Fibroblast of lung (primary cell): Measurements from ENCODE around the gene IGSF6. TPM values are rescaled to one million over a fixed set of nuclear protein-coding genes. Genes with fewer than 3 reads are reported as not detected.

ENCODE experiments used
- DNase-seq, 2 donors: peaks; one replicate each; pipeline versions ENCODE4 v3.0.0 to v3.0.0-alpha.2; 2010; ENCODE audit warnings: low read depth in 2 of 2
- H2AFZ ChIP-seq: 2 replicates; pipeline ENCODE4 v1.5.1; 2012; ENCODE audit warnings: low read length, control low read depth, inconsistent platforms
- H3K27ac ChIP-seq: 2 replicates; pipeline ENCODE4 v1.5.1; 2011; ENCODE audit warnings: low read length, control low read depth; ENCODE audit not compliant: insufficient read depth
- H3K27me3 ChIP-seq: 2 replicates; pipeline ENCODE4 v1.5.1; 2011; ENCODE audit warnings: mild to moderate bottlenecking, low read length; ENCODE audit not compliant: control insufficient read depth, insufficient read depth
- H3K36me3 ChIP-seq: 2 replicates; pipeline ENCODE4 v1.5.1; 2011; ENCODE audit warnings: low read length; ENCODE audit not compliant: control insufficient read depth, insufficient read depth
- H3K4me1 ChIP-seq: 2 replicates; pipeline ENCODE4 v1.5.1; 2011; ENCODE audit warnings: low read length; ENCODE audit not compliant: control insufficient read depth, insufficient read depth; ENCODE audit errors: extremely low read depth
- H3K4me2 ChIP-seq: 2 replicates; pipeline ENCODE4 v1.5.1; 2011; ENCODE audit warnings: low read length, control low read depth; ENCODE audit not compliant: insufficient read depth; ENCODE audit errors: extremely low read depth
- H3K4me3 ChIP-seq, 4 experiments: fragments of 200-600 bp in 1 of 4; sonication (generic) in 1 of 4; replicated peaks in 1 of 4; 2 replicates each; pipeline ENCODE4 v1.5.1; 2011 to 2016; ENCODE audit warnings: low read length in 4 of 4, low read depth in 3 of 4, mild to moderate bottlenecking in 3 of 4, control low read depth in 2 of 4, inconsistent platforms in 1 of 4, mixed read lengths in 1 of 4; ENCODE audit not compliant: insufficient read depth in 1 of 4; ENCODE audit errors: control extremely low read depth in 1 of 4
- H3K79me2 ChIP-seq: 2 replicates; pipeline ENCODE4 v1.5.1; 2012; ENCODE audit warnings: mild to moderate bottlenecking, low read length, inconsistent platforms; ENCODE audit not compliant: control insufficient read depth, insufficient read depth
- H3K9ac ChIP-seq: 2 replicates; pipeline ENCODE4 v1.5.1; 2011; ENCODE audit warnings: mild to moderate bottlenecking, low read length, control low read depth; ENCODE audit not compliant: insufficient read depth
- H3K9me3 ChIP-seq: 2 replicates; pipeline ENCODE4 v1.5.1; 2012; ENCODE audit warnings: low read depth, low read length; ENCODE audit not compliant: control insufficient read depth, insufficient read depth
- H4K20me1 ChIP-seq: 2 replicates; pipeline ENCODE4 v1.5.1; 2011; ENCODE audit warnings: low read length; ENCODE audit not compliant: control insufficient read depth, insufficient read depth; ENCODE audit errors: extremely low read depth
- EZH2 ChIP-seq: IDR thresholded peaks from 2 replicates; pipeline ENCODE4 v1.5.1; 2012; ENCODE audit warnings: low read length, control low read depth, mild to moderate bottlenecking; ENCODE audit errors: missing control alignments
- polyA plus RNA-seq, 2 donors: library from polyadenylated mRNA; depleted of rRNA in 1 of 2; stranded (reverse) in 1 of 2; unstranded in 1 of 2; fragments of >200 nt; gene quantifications; 2 replicates each; pipeline ENCODE4 v1.2.1, GENCODE V29; 2011 to 2012; ENCODE audit warnings: missing spikeins in 1 of 2
- total RNA-seq: library from RNA; depleted of rRNA; stranded (reverse); fragments of >200 nt; gene quantifications from 2 replicates; pipeline ENCODE4 v1.2.1, GENCODE V29; 2014
- TF ChIP-seq, protein P1 (sequence below), 2 donors: IDR thresholded peaks in 1 of 2; conservative IDR thresholded peaks in 1 of 2; 1 replicate in 1 of 2; 2 replicates in 1 of 2; pipeline ENCODE4 v1.5.1; 2011 to 2012; ENCODE audit warnings: low read length in 2 of 2, control low read depth in 1 of 2, inconsistent platforms in 1 of 2, low read depth in 1 of 2, mild to moderate bottlenecking in 1 of 2

Gene IGSF6
- total and polyA plus RNA-seq, 2 donors (not counting 1 experiment from before 2014, with no cell fraction given): not detected

DNA sequence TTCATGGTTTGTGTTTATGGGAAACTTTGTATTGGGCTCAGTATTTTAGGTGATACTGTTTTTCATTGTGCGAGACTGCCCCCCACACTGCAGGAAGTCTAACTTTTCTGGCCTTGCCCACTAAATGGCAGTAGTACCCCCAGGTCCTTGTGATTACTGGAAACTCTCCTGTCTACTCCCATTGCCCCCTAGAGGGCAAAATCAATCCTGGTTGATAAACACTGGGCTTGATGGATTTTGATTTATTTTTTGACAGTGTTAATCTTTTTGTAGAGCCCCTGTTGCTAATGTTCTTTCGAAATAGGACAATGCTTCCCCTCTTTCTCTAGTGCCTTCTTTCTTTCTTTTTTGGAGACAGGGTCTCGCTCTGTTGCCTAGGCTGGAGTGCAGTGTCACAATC lies 37.5 kb downstream of the IGSF6 start:
- Histone ChIP-seq H3K9ac (no peak overlapping the region), H3K9me3 (no peaks in the 10 kb centered on the region), H3K27me3 (no peaks in the 10 kb centered on the region), H4K20me1 (no peaks in the 10 kb centered on the region), H3K27ac (no peak overlapping the region), H3K4me1 (peaks cover 3% of the 10 kb centered on the region), H3K4me2 (no peak overlapping the region), H3K36me3 (no peaks in the 10 kb centered on the region), H3K79me2 (peaks cover 58% of the 10 kb centered on the region), H2AFZ (no peak overlapping the region), H3K4me3 (no peak overlapping the region)
- TF ChIP-seq, protein P1, sequence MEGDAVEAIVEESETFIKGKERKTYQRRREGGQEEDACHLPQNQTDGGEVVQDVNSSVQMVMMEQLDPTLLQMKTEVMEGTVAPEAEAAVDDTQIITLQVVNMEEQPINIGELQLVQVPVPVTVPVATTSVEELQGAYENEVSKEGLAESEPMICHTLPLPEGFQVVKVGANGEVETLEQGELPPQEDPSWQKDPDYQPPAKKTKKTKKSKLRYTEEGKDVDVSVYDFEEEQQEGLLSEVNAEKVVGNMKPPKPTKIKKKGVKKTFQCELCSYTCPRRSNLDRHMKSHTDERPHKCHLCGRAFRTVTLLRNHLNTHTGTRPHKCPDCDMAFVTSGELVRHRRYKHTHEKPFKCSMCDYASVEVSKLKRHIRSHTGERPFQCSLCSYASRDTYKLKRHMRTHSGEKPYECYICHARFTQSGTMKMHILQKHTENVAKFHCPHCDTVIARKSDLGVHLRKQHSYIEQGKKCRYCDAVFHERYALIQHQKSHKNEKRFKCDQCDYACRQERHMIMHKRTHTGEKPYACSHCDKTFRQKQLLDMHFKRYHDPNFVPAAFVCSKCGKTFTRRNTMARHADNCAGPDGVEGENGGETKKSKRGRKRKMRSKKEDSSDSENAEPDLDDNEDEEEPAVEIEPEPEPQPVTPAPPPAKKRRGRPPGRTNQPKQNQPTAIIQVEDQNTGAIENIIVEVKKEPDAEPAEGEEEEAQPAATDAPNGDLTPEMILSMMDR (conservative IDR thresholded peaks at IDR 0.05 in 1 of 2, IDR thresholded peaks at IDR 0.05 in 1 of 2; ENCODE audit: low read depth in 1 of 2, low read length in 2 of 2): no peak
- TF ChIP-seq EZH2: no peak
- DNase-seq: no peak

DNA sequence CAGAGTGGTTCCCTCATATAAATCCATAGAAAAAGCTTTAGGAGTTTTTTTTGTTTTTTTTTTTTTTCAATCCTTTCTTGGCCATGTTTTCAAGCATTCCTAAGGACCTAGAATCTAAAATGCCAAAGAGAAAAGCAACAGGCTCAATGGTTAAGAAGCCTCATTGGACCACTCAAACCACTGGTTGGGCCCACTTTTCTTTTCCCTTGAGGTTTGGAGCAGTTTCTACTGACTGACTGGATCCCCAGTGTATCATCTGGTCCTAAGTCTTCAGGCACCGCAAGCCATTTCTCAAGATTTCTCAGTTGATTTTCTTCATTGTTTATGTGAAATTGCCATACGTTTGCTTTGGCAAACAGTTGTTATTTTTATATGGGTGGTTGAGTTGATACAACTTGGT lies 38.6 kb downstream of the IGSF6 start:
- Histone ChIP-seq H3K4me2 (no peak overlapping the region), H4K20me1 (no peaks in the 10 kb centered on the region), H3K4me3 (no peak overlapping the region), H3K27ac (no peak overlapping the region), H3K36me3 (no peaks in the 10 kb centered on the region), H3K27me3 (no peaks in the 10 kb centered on the region), H3K9ac (no peak overlapping the region), H3K9me3 (no peaks in the 10 kb centered on the region), H3K79me2 (peaks cover 69% of the 10 kb centered on the region), H3K4me1 (peaks cover 3% of the 10 kb centered on the region), H2AFZ (no peak overlapping the region)
- TF ChIP-seq EZH2: no peak
- no peak for DNase-seq

DNA sequence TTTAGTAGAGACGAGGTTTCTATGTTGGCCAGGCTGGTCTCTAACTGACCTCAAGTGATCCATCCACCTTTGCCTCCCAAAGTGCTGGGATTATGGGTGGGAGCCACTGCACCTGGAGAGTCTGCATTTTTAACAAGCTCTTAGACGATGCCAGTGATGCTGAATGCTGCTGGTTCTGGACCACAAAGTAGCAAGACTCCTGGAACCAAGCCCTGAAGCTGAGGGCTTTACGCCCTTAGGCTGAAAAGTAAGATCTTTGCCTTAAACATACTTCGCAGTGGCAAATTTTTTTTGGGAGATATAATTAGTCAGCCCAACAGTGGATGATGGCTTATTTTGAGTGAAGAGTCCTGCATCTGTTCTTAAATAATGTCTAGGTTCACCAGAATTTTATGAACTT lies 39.0 kb downstream of the IGSF6 start:
- Histone ChIP-seq H3K9me3 (no peaks in the 10 kb centered on the region), H3K9ac (no peak overlapping the region), H3K4me3 (no peak overlapping the region), H3K79me2 (peaks cover 73% of the 10 kb centered on the region), H3K4me1 (peaks cover 3% of the 10 kb centered on the region), H3K36me3 (no peaks in the 10 kb centered on the region), H3K27ac (no peak overlapping the region), H3K4me2 (no peak overlapping the region), H2AFZ (no peak overlapping the region), H4K20me1 (no peaks in the 10 kb centered on the region), H3K27me3 (no peaks in the 10 kb centered on the region)
- no peak for DNase-seq
- TF ChIP-seq, protein P1 (conservative IDR thresholded peaks at IDR 0.05 in 1 of 2, IDR thresholded peaks at IDR 0.05 in 1 of 2; ENCODE audit: low read depth in 1 of 2, low read length in 2 of 2): no peak
- no peak for TF ChIP-seq EZH2
